DMS114 treated with DMSO at 0.1 percent for 48 hours (cell line): ENCODE results near the gene FHIT.

Experiments
- DNase-seq: peaks from one replicate; lab custom pipeline; 2025; ENCODE audit not compliant: unreplicated experiment; lab: John Stamatoyannopoulos, UW

The FHIT gene

GRCh38 chr3:59873576-59874230 is 1377.5 kb downstream of the FHIT start:
- no peak for DNase-seq

- DNase-seq: no peak
Observed at GRCh38 chr3:59872128-59872527, 1379.1 kb downstream of the FHIT start.

GRCh38 chr3:59867185-59868002 is 1383.9 kb downstream of the FHIT start:
- DNase-seq: no peak

GRCh38 chr3:59866076-59866475 is 1385.2 kb downstream of the FHIT start:
- no peak for DNase-seq

GRCh38 chr3:59865351-59865750 is 1385.9 kb downstream of the FHIT start:
- no peak for DNase-seq

GRCh38 chr3:59862686-59863085 is 1388.6 kb downstream of the FHIT start:
- DNase-seq: no peak

GRCh38 chr3:59857589-59858346 is 1393.5 kb downstream of the FHIT start:
- peak; percentile 75 for DNase-seq

- DNase-seq: no peak
Observed at GRCh38 chr3:59856934-59857460, 1394.3 kb downstream of the FHIT start.

- no peak for DNase-seq
Observed at GRCh38 chr3:59854061-59854709, 1397.1 kb downstream of the FHIT start.

GRCh38 chr3:59850417-59850816 is 1400.8 kb downstream of the FHIT start:
- DNase-seq: no peak

GRCh38 chr3:59845386-59845785 is 1405.9 kb downstream of the FHIT start:
- no peak for DNase-seq

GRCh38 chr3:59843821-59844220 is 1407.4 kb downstream of the FHIT start:
- no peak for DNase-seq

GRCh38 chr3:59839810-59840515 is 1411.3 kb downstream of the FHIT start:
- DNase-seq: no peak

- no peak for DNase-seq
Observed at GRCh38 chr3:59839283-59839682, 1412.0 kb downstream of the FHIT start.

GRCh38 chr3:59836531-59836930 is 1414.7 kb downstream of the FHIT start:
- DNase-seq: no peak

- no peak for DNase-seq
Observed at GRCh38 chr3:59832702-59833101, 1418.5 kb downstream of the FHIT start.

GRCh38 chr3:59832241-59832640 is 1419.0 kb downstream of the FHIT start:
- DNase-seq: no peak

GRCh38 chr3:59831394-59831793 is 1419.9 kb downstream of the FHIT start:
- no peak for DNase-seq

- DNase-seq: no peak
Observed at GRCh38 chr3:59829527-59829926, 1421.7 kb downstream of the FHIT start.

GRCh38 chr3:59824876-59825275 is 1426.4 kb downstream of the FHIT start:
- no peak for DNase-seq
